ENCODE data around the gene SPTBN5.
A peak's percentile ranks its signal among the peaks of the same experiment; 100 is the strongest.

SPTBN5 gene

GRCh38 chr15:41840673-41841072 lies 53.2 kb downstream of the SPTBN5 start:
- no peak for DNase-seq

GRCh38 chr15:41839781-41840491 lies 53.9 kb downstream of the SPTBN5 start:
- DNase-seq: no peak

GRCh38 chr15:41838400-41838897 lies 55.4 kb downstream of the SPTBN5 start, which contains the start of gene PLA2G4B:
PLA2G4B (plus strand) TSS chr15:41838847; CDS start chr15:41838914, 67 bp downstream.
- DNase-seq: no peak

- no peak for DNase-seq
Observed at GRCh38 chr15:41836713-41837454, 57.0 kb downstream of the SPTBN5 start.

- DNase-seq: no peak
Observed at GRCh38 chr15:41836073-41836472, 57.8 kb downstream of the SPTBN5 start.

GRCh38 chr15:41834096-41834495 lies 59.8 kb downstream of the SPTBN5 start:
- no peak for DNase-seq

GRCh38 chr15:41832875-41833274 lies 61.0 kb downstream of the SPTBN5 start:
- DNase-seq: peak; percentile 25

- no peak for DNase-seq
Observed at GRCh38 chr15:41832208-41832607, 61.6 kb downstream of the SPTBN5 start.

- DNase-seq: peak; percentile 19
Observed at GRCh38 chr15:41831291-41831690, 62.6 kb downstream of the SPTBN5 start.

- DNase-seq: no peak
Observed at GRCh38 chr15:41829959-41830646, 63.8 kb downstream of the SPTBN5 start.

- no peak for DNase-seq
Observed at GRCh38 chr15:41828807-41829141, 65.1 kb downstream of the SPTBN5 start.

- peak; percentile 97 for DNase-seq
Observed at GRCh38 chr15:41827880-41828806, 65.7 kb downstream of the SPTBN5 start, which contains the start of gene JMJD7. JMJD7 (plus strand) TSS chr15:41828092; CDS start chr15:41828125, 33 bp downstream.

- DNase-seq: peak; percentile 19
Observed at GRCh38 chr15:41827290-41827879, 66.5 kb downstream of the SPTBN5 start.

- no peak for DNase-seq
Observed at GRCh38 chr15:41825572-41826535, 68.0 kb downstream of the SPTBN5 start.

- DNase-seq: no peak
Observed at GRCh38 chr15:41825145-41825544, 68.7 kb downstream of the SPTBN5 start.

GRCh38 chr15:41824062-41824745 lies 69.6 kb downstream of the SPTBN5 start:
- DNase-seq: no peak

GRCh38 chr15:41823502-41823901 lies 70.4 kb downstream of the SPTBN5 start:
- DNase-seq: no peak

- no peak for DNase-seq
Observed at GRCh38 chr15:41822957-41823356, 70.9 kb downstream of the SPTBN5 start.

- no peak for DNase-seq
Observed at GRCh38 chr15:41822471-41822870, 71.4 kb downstream of the SPTBN5 start.

GRCh38 chr15:41821831-41822230 lies 72.0 kb downstream of the SPTBN5 start:
- no peak for DNase-seq
